Activated T-cell treated with anti-CD3 and anti-CD28 coated beads, Interleukin-2, amount 50 U/mL, for 72 hours (primary cell): ENCODE measurements around the gene LOXHD1. TPM values are rescaled to one million over a fixed set of nuclear protein-coding genes. Genes with fewer than 3 reads are reported as not detected.

Experiments used
- ATAC-seq, 2 donors: fragments of 150-1000 bp; cut with Tn5 transposase; replicated peaks in 1 of 2; 2 replicates each; pipeline ENCODE4 v1.10.0; 2021; ENCODE audit warnings: moderate library complexity in 2 of 2, mild to moderate bottlenecking in 1 of 2
- DNase-seq, 2 donors: peaks; one replicate each; pipeline ENCODE4 v3.0.0; 2021 to 2022; ENCODE audit warnings: mixed read lengths in 1 of 2
- H3K27ac Mint-ChIP-seq: one replicate; pipeline ENCODE4 v1.8.0; 2022; ENCODE audit warnings: mild to moderate bottlenecking, moderate library complexity, mixed read lengths
- H3K27me3 Mint-ChIP-seq: one replicate; pipeline ENCODE4 v1.8.0; 2022; ENCODE audit warnings: low read depth, mixed read lengths
- H3K36me3 Mint-ChIP-seq, 2 donors: one replicate each; pipeline ENCODE4 v1.8.0; 2022; ENCODE audit warnings: mixed read lengths in 2 of 2, mild to moderate bottlenecking in 1 of 2; ENCODE audit not compliant: insufficient read depth in 2 of 2
- H3K4me1 Mint-ChIP-seq: one replicate; pipeline ENCODE4 v1.8.0; 2022; ENCODE audit warnings: low read depth, mixed read lengths
- H3K4me3 Mint-ChIP-seq, 2 donors: one replicate each; pipeline ENCODE4 v1.8.0; 2022; ENCODE audit warnings: mild to moderate bottlenecking in 2 of 2, mixed read lengths in 2 of 2, moderate library complexity in 2 of 2
- H3K9me3 Mint-ChIP-seq, 2 donors: one replicate each; pipeline ENCODE4 v1.8.0; 2022; ENCODE audit warnings: mixed read lengths in 2 of 2
- total RNA-seq, 2 donors: library from RNA; stranded (reverse); gene quantifications; one replicate each; pipeline ENCODE4 v1.2.3, GENCODE V29; 2022

The LOXHD1 gene
- total RNA-seq, 2 donors from 2014 or later, result 0.05 to 0.07 TPM

- Mint-ChIP-seq H3K4me3 (no peak overlapping the region), H3K4me1 (no peaks in the 10 kb centered on the region), H3K27ac (no peak overlapping the region), H3K27me3 (no peaks in the 10 kb centered on the region), H3K36me3 (no peaks in the 10 kb centered on the region), H3K9me3 (no peaks in the 10 kb centered on the region)
- no peak for ATAC-seq
- no peak for DNase-seq
Measured at GRCh38 chr18:46559946-46560670, 96.9 kb downstream of the LOXHD1 start.

- Mint-ChIP-seq H3K4me1 (no peaks in the 10 kb centered on the region), H3K9me3 (no peaks in the 10 kb centered on the region), H3K36me3 (no peaks in the 10 kb centered on the region), H3K27ac (no peak overlapping the region), H3K4me3 (no peak overlapping the region), H3K27me3 (no peaks in the 10 kb centered on the region)
- ATAC-seq (no peak), DNase-seq (no peak)
Measured at GRCh38 chr18:46559296-46559695, 97.7 kb downstream of the LOXHD1 start.

- Mint-ChIP-seq H3K4me1 (no peaks in the 10 kb centered on the region), H3K9me3 (no peaks in the 10 kb centered on the region), H3K27ac (no peak overlapping the region), H3K36me3 (no peaks in the 10 kb centered on the region), H3K27me3 (no peaks in the 10 kb centered on the region), H3K4me3 (no peak overlapping the region)
- ATAC-seq, result no peak
- no peak for DNase-seq
Measured at GRCh38 chr18:46556590-46557206, 100.3 kb downstream of the LOXHD1 start.

GRCh38 chr18:46555724-46556123, 101.3 kb downstream of the LOXHD1 start:
- no peak overlapping the region for H3K27ac Mint-ChIP-seq
- no peaks in the 10 kb centered on the region for H3K9me3 Mint-ChIP-seq
- H3K27me3 Mint-ChIP-seq, result no peaks in the 10 kb centered on the region
- no peaks in the 10 kb centered on the region for H3K36me3 Mint-ChIP-seq
- H3K4me3 Mint-ChIP-seq, result no peak overlapping the region
- DNase-seq (peak; percentile 3 to 13), ATAC-seq (peak in 1 of 2 donors; percentile 45)
- no peaks in the 10 kb centered on the region for H3K4me1 Mint-ChIP-seq

GRCh38 chr18:46555213-46555612, 101.8 kb downstream of the LOXHD1 start:
- DNase-seq (no peak), ATAC-seq (no peak)
- H3K27ac Mint-ChIP-seq, result no peak overlapping the region
- H3K4me1 Mint-ChIP-seq, result no peaks in the 10 kb centered on the region
- H3K4me3 Mint-ChIP-seq, result no peak overlapping the region
- no peaks in the 10 kb centered on the region for H3K9me3 Mint-ChIP-seq
- no peaks in the 10 kb centered on the region for H3K27me3 Mint-ChIP-seq
- no peaks in the 10 kb centered on the region for H3K36me3 Mint-ChIP-seq

DNA sequence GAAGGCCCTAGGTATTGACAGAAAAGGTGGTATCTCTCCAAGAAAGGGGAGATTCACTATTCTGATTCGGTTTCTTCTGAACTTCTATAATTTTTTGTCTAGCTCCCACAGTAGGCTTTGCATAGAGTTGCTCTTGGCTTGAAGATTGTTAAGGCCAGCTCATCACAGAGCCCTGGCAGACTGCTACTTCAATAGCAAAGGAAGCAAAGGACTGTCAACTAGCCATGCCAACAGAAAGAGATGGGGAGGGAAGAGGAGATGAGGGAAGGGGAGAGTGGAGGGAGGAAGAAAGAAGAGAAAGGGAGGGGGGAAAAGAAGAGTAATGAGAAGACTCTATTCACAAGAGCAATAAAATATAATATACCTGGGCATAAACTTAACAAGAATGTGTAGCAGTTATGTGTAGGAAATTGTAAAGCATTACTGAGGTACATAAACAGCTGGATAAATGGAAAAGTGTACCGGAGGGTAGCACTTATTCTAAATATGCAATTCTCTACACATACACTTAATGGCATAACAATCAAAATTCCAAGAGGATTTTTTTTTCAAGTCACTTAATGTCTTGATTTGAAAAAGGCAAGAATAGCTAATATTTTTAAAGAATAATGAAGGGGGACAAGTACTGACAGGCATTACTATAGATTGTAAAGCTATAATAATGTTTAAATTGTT, 102.5 kb downstream of the LOXHD1 start:
- no peaks in the 10 kb centered on the region for H3K4me1 Mint-ChIP-seq
- H3K9me3 Mint-ChIP-seq, result no peaks in the 10 kb centered on the region
- DNase-seq (no peak), ATAC-seq (no peak)
- no peaks in the 10 kb centered on the region for H3K27me3 Mint-ChIP-seq
- H3K27ac Mint-ChIP-seq, result no peak overlapping the region
- no peak overlapping the region for H3K4me3 Mint-ChIP-seq
- no peaks in the 10 kb centered on the region for H3K36me3 Mint-ChIP-seq

- Mint-ChIP-seq H3K9me3 (peaks cover 4 to 5% of the 10 kb centered on the region in 2 donors), H3K36me3 (peaks cover 0 to 2% of the 10 kb centered on the region in 2 donors), H3K27ac (no peak overlapping the region), H3K4me1 (no peaks in the 10 kb centered on the region), H3K4me3 (no peak overlapping the region), H3K27me3 (no peaks in the 10 kb centered on the region)
- DNase-seq (no peak), ATAC-seq (no peak)
Measured at GRCh38 chr18:46550609-46551008, 106.4 kb downstream of the LOXHD1 start.

GRCh38 chr18:46547520-46547919, 109.5 kb downstream of the LOXHD1 start:
- peaks cover 0 to 2% of the 10 kb centered on the region in 2 donors for H3K36me3 Mint-ChIP-seq
- H3K27ac Mint-ChIP-seq, result no peak overlapping the region
- no peak overlapping the region for H3K4me3 Mint-ChIP-seq
- no peak for ATAC-seq
- peaks cover 4 to 5% of the 10 kb centered on the region in 2 donors for H3K9me3 Mint-ChIP-seq
- DNase-seq, result no peak
- no peaks in the 10 kb centered on the region for H3K27me3 Mint-ChIP-seq
- no peaks in the 10 kb centered on the region for H3K4me1 Mint-ChIP-seq

DNA sequence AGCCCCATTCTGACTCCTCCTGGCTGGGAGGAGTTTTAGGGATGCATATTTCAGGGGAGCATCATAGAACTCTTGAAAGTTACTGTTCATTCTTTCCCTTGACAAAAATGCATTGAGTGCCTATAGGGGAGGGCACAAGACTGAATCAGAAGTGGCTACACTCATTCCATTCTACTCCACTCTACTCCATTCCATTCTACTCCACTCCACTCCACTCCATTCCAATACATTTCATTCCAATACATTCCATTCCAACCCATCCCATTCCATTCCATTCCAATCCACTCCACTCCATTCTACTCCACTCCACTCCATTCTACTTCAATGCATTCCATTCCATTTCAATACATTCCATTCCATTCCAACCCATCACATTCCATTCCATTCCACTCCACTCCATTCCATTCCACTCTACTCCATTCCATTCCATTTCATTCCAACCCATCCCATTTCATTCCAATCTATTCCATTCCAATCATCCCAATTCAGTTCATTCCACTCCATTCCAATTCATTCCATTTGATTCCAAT, 110.8 kb downstream of the LOXHD1 start:
- Mint-ChIP-seq H3K36me3 (peaks cover 0 to 2% of the 10 kb centered on the region in 2 donors), H3K4me3 (no peak overlapping the region), H3K27ac (no peak overlapping the region), H3K4me1 (no peaks in the 10 kb centered on the region), H3K9me3 (peaks cover 4 to 5% of the 10 kb centered on the region in 2 donors), H3K27me3 (no peaks in the 10 kb centered on the region)
- ATAC-seq, result no peak
- no peak for DNase-seq

- ATAC-seq, result no peak
- H3K4me3 Mint-ChIP-seq, result no peak overlapping the region
Measured at GRCh38 chr18:46542545-46542944, 114.5 kb downstream of the LOXHD1 start.

GRCh38 chr18:46541626-46542189, 115.3 kb downstream of the LOXHD1 start:
- Mint-ChIP-seq H3K27me3 (no peaks in the 10 kb centered on the region), H3K36me3 (peaks cover 0 to 2% of the 10 kb centered on the region in 2 donors)

More at GRCh38 chr18:46542545-46542944, 114.5 kb downstream of the LOXHD1 start:
- no peaks in the 10 kb centered on the region for H3K27me3 Mint-ChIP-seq
- DNase-seq, result no peak
- peaks cover 0 to 2% of the 10 kb centered on the region in 2 donors for H3K36me3 Mint-ChIP-seq
- no peak overlapping the region for H3K27ac Mint-ChIP-seq
- H3K4me1 Mint-ChIP-seq, result no peaks in the 10 kb centered on the region
- peaks cover 4 to 5% of the 10 kb centered on the region in 2 donors for H3K9me3 Mint-ChIP-seq

DNA sequence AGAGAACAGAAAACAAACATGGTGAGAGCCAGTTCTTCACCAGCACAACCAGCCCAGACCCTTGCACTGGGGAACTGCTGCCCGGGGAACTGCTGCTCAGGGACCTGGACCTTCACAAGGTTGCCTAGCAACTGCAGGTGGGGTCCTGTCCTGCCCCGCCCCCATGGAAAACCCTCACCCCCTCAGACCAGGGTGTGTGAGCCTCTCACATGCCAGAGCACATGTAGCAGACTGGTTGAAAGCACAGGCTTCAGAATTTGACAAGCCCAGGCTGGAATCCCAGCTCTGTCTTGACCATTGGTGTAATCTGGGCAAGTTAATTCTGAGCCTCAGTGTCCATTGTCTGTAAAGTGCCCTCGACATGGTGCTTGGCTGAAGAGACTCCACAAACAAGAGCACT, 118.6 kb downstream of the LOXHD1 start:
- no peak for DNase-seq
- peaks cover 0 to 3% of the 10 kb centered on the region in 2 donors for H3K9me3 Mint-ChIP-seq
- no peaks in the 10 kb centered on the region for H3K36me3 Mint-ChIP-seq
- ATAC-seq, result no peak
- no peaks in the 10 kb centered on the region for H3K27me3 Mint-ChIP-seq
- H3K4me3 Mint-ChIP-seq, result no peak overlapping the region
- no peak overlapping the region for H3K27ac Mint-ChIP-seq
- H3K4me1 Mint-ChIP-seq, result no peaks in the 10 kb centered on the region

More at GRCh38 chr18:46541626-46542189, 115.3 kb downstream of the LOXHD1 start:
- DNase-seq (no peak), ATAC-seq (no peak)
- Mint-ChIP-seq H3K4me1 (no peaks in the 10 kb centered on the region), H3K4me3 (no peak overlapping the region), H3K27ac (no peak overlapping the region), H3K9me3 (peaks cover 4 to 5% of the 10 kb centered on the region in 2 donors)
